IMR-90 (cell line): Measurements from ENCODE around the gene HDGFL1.

Source experiments
- CTCF ChIP-seq: conservative IDR thresholded peaks from 2 replicates; pipeline ENCODE4 v1.5.1; 2012; ENCODE audit warnings: mild to moderate bottlenecking, low read depth, low read length, improper control_type of control experiment
- POLR2A ChIP-seq: IDR thresholded peaks from 2 replicates; pipeline ENCODE4 v1.6.1; 2012; ENCODE audit warnings: mild to moderate bottlenecking, low read depth, low read length
- RAD21 ChIP-seq: IDR thresholded peaks from 2 replicates; pipeline ENCODE4 v1.6.1; 2012; ENCODE audit warnings: low read length, improper control_type of control experiment
- RCOR1 ChIP-seq: IDR thresholded peaks from 2 replicates; pipeline ENCODE4 v1.6.1; 2012; ENCODE audit warnings: mild to moderate bottlenecking, low read length, improper control_type of control experiment; ENCODE audit not compliant: insufficient replicate concordance
- RFX5 ChIP-seq: IDR thresholded peaks from 2 replicates; pipeline ENCODE4 v1.8.0; 2012; ENCODE audit warnings: low read depth, mild to moderate bottlenecking, low read length, moderate library complexity
- USF2 ChIP-seq: fragments of 150-350 bp; IDR thresholded peaks from 2 replicates; pipeline ENCODE4 v1.6.1; 2017; ENCODE audit warnings: mild to moderate bottlenecking, antibody characterized with exemption, low read length, low read depth

- TF ChIP-seq POLR2A (no peak), CTCF (no peak), RFX5 (no peak), USF2 (no peak), RCOR1 (no peak), RAD21 (no peak)
These were observed 24.5 kb downstream of the HDGFL1 start for GRCh38 chr6:22593895-22594294.
